GM12878 (cell line): ENCODE results near the gene RAB34. TPM values are rescaled to one million over a fixed set of nuclear protein-coding genes. Genes with fewer than 3 reads are reported as not detected.

Experiments
- ATF2 ChIP-seq: IDR thresholded peaks from 2 replicates; pipeline ENCODE4 v1.6.1; 2012; ENCODE audit warnings: low read length, inconsistent platforms
- BCL11A ChIP-seq: IDR thresholded peaks from 2 replicates; pipeline ENCODE4 v1.6.1; 2011; ENCODE audit warnings: low read depth, low read length
- BCLAF1 ChIP-seq: fragments of 450-650 bp; IDR thresholded peaks from 2 replicates; pipeline ENCODE4 v1.6.1; 2017; ENCODE audit warnings: antibody characterized with exemption, mild to moderate bottlenecking, moderate library complexity
- CREM ChIP-seq: IDR thresholded peaks from 2 replicates; pipeline ENCODE4 v1.6.1; 2014; ENCODE audit warnings: antibody characterized with exemption, low read depth
- EED ChIP-seq: sonication (generic); IDR thresholded peaks from 2 replicates; pipeline ENCODE4 v1.6.1; 2016; ENCODE audit warnings: antibody characterized with exemption, low read depth
- ESRRA ChIP-seq: IDR thresholded peaks from 2 replicates; pipeline ENCODE4 v1.6.1; 2012; ENCODE audit warnings: mild to moderate bottlenecking, low read length, improper control_type of control experiment
- ETV6 ChIP-seq, 2 experiments: fragments of 450-650 bp in 1 of 2; IDR thresholded peaks in 1 of 2; conservative IDR thresholded peaks in 1 of 2; 2 replicates each; pipeline ENCODE4 v1.6.1; 2014; ENCODE audit warnings: antibody characterized with exemption in 1 of 2, borderline replicate concordance in 1 of 2, low read depth in 1 of 2, mild to moderate bottlenecking in 1 of 2, moderate library complexity in 1 of 2
- FOXK2 ChIP-seq: fragments of 450-650 bp; IDR thresholded peaks from 2 replicates; pipeline ENCODE4 v1.6.1; 2017; ENCODE audit warnings: mild to moderate bottlenecking, moderate library complexity
- HSF1 ChIP-seq: fragments of 150-350 bp; IDR thresholded peaks from 2 replicates; pipeline ENCODE4 v1.6.1; 2014; ENCODE audit warnings: mild to moderate bottlenecking, low read depth, low read length
- MEF2B ChIP-seq: fragments of 450-650 bp; IDR thresholded peaks from 2 replicates; pipeline ENCODE4 v1.6.1; 2018; ENCODE audit warnings: mild to moderate bottlenecking, moderate library complexity; ENCODE audit not compliant: partially characterized antibody, poor library complexity, severe bottlenecking
- MTA2 ChIP-seq: fragments of 450-650 bp; IDR thresholded peaks from 2 replicates; pipeline ENCODE4 v1.6.1; 2016; ENCODE audit warnings: low read depth, mild to moderate bottlenecking, moderate library complexity
- MXI1 ChIP-seq: fragments of 150-350 bp; IDR thresholded peaks from 2 replicates; pipeline ENCODE4 v1.6.1; 2011; ENCODE audit warnings: low read depth, mild to moderate bottlenecking, inconsistent platforms, low read length, improper control_type of control experiment
- NFIC ChIP-seq: IDR thresholded peaks from 2 replicates; pipeline ENCODE4 v1.6.1; 2012; ENCODE audit warnings: low read depth, mild to moderate bottlenecking, inconsistent platforms, low read length, moderate library complexity
- NFYA ChIP-seq: IDR thresholded peaks from 2 replicates; pipeline ENCODE4 v1.6.1; 2011; ENCODE audit warnings: low read depth, mild to moderate bottlenecking, low read length, improper control_type of control experiment, borderline replicate concordance
- PAX5 ChIP-seq: IDR thresholded peaks from 2 replicates; pipeline ENCODE4 v1.6.1; 2011; ENCODE audit warnings: low read depth, low read length, borderline replicate concordance
- PAX8 ChIP-seq: fragments of 450-650 bp; IDR thresholded peaks from 2 replicates; pipeline ENCODE4 v1.6.1; 2017; ENCODE audit warnings: mild to moderate bottlenecking, moderate library complexity
- POLR2AphosphoS5 ChIP-seq: IDR thresholded peaks from 2 replicates; pipeline ENCODE4 v1.6.1; 2011; ENCODE audit warnings: mild to moderate bottlenecking, low read length, inconsistent platforms
- RB1 ChIP-seq: fragments of 450-650 bp; formaldehyde crosslinking; IDR thresholded peaks from 2 replicates; pipeline ENCODE4 v1.6.1; 2017; ENCODE audit warnings: mild to moderate bottlenecking, borderline replicate concordance
- SMC3 ChIP-seq: IDR thresholded peaks from 2 replicates; pipeline ENCODE4 v1.6.1; 2011; ENCODE audit warnings: low read length, improper control_type of control experiment, borderline replicate concordance
- SP1 ChIP-seq: IDR thresholded peaks from one replicate; pipeline ENCODE4 v1.6.1; 2011; ENCODE audit warnings: low read depth, low read length
- SUPT20H ChIP-seq: IDR thresholded peaks from 2 replicates; pipeline ENCODE4 v1.6.1; 2011; ENCODE audit warnings: low read depth, mild to moderate bottlenecking, low read length, moderate library complexity, borderline replicate concordance; ENCODE audit not compliant: control insufficient read depth
- TAF1 ChIP-seq: IDR thresholded peaks from 2 replicates; pipeline ENCODE4 v1.6.1; 2011; ENCODE audit warnings: mild to moderate bottlenecking, low read depth, low read length, borderline replicate concordance
- ZNF207 ChIP-seq: fragments of 450-650 bp; IDR thresholded peaks from 2 replicates; pipeline ENCODE4 v1.6.1; 2014; ENCODE audit warnings: antibody characterized with exemption, mild to moderate bottlenecking, borderline replicate concordance
- polyA plus RNA-seq, 11 experiments: library from polyadenylated mRNA; depleted of rRNA in 4 of 11; unstranded in 6 of 11; stranded (reverse) in 5 of 11; fragments of >200 nt; fragmentation: Nextera tagmentation in 4 of 11; fragmentation: Illumina TruSeq in 1 of 11; extraction: Ambion mirVana in 4 of 11; extraction: Trizol in 1 of 11; gene quantifications; 1 replicate in 1 of 11; 2 replicates in 10 of 11; pipeline versions ENCODE4 v1.2.1 to v1.2.3, GENCODE V29; 2011 to 2016; ENCODE audit warnings: inconsistent platforms in 2 of 11, missing spikeins in 2 of 11, low read depth in 1 of 11
- total RNA-seq, 4 experiments: library from RNA; depleted of rRNA in 3 of 4; stranded (reverse); fragments of >200 nt in 3 of 4; fragmentation: Illumina TruSeq in 1 of 4; extraction: Trizol in 1 of 4; gene quantifications; 2 replicates each; pipeline versions ENCODE4 v1.2.1 to v1.2.3, GENCODE V29; 2013 to 2021
- TF ChIP-seq, protein P1 (sequence below): fragments of 450-650 bp; IDR thresholded peaks from 2 replicates; pipeline ENCODE4 v1.6.1; 2014; ENCODE audit warnings: mild to moderate bottlenecking

RAB34 gene
- total and polyA plus RNA-seq, 10 of the 15 experiments (the other 5 are each of a cell fraction or from before 2014, with no cell fraction given), result 0.37 to 46.4 (median 32.8) TPM

DNA sequence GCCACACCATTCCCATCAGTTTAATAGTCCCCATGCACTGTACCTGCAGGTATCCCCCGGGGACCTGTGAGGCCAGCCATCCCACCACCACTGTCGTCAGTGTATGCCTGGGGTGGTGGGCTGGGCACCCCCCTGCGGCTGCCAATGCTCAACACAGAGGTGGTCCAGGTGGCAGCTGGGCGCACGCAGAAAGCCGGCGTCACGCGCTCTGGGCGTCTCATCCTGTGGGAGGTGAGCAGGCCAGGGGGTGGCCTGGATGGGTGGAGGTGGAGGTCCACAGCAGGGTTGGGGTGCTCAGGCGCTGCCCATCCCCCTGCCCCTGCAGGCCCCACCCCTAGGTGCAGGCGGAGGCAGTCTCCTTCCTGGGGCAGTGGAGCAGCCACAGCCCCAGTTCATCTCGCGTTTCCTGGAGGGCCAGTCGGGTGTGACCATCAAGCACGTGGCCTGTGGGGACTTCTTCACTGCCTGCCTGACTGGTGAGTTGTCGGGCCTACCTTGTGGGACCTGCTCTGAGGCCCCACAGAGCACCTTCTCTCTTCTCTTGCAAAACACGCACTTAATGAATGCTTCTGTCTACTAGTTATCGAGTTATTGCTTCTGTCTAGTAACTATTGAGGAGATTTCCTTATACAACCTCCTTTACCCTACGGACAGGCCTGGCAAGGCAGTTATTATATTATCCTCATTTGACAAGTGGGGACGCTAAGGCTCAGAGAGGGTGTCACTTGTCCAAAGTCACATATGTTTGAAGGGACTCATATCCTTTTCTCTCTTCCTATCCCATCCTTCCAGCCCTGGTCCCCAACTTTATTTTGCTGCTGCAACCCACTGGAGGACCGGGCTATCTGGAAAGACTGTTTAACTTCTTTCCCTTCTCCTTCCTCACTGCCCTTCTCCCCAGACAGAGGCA is 20.4 kb upstream of the RAB34 start (continued):
- TF ChIP-seq HSF1 (no peak), TAF1 (peak; percentile 93), SP1 (peak; percentile 68), MXI1 (peak; percentile 93), PAX5 (peak; percentile 99), NFYA (no peak), BCL11A (no peak), RB1 (no peak), ZNF207 (no peak), BCLAF1 (no peak), MEF2B (peak; percentile 39), ATF2 (no peak), EED (no peak; the same call in 1 of the 2 replicates), PAX8 (peak; percentile 77; the same call in 1 of the 2 replicates), ESRRA (no peak), ETV6 (conservative IDR thresholded peaks at IDR 0.05 in 1 of 2, IDR thresholded peaks at IDR 0.05 in 1 of 2; ENCODE audit: borderline replicate concordance in 1 of 2, low read depth in 1 of 2) (peak in 1 of 2 experiments; percentile 37; a peak in 2 of 4 replicates), SUPT20H (no peak), FOXK2 (no peak), SMC3 (peak; percentile 22; the same call in 1 of the 2 replicates), NFIC (no peak), MTA2 (peak; percentile 15; the same call in 1 of the 2 replicates), CREM (no peak), POLR2AphosphoS5 (peak; percentile 95)
- TF ChIP-seq, protein P1, sequence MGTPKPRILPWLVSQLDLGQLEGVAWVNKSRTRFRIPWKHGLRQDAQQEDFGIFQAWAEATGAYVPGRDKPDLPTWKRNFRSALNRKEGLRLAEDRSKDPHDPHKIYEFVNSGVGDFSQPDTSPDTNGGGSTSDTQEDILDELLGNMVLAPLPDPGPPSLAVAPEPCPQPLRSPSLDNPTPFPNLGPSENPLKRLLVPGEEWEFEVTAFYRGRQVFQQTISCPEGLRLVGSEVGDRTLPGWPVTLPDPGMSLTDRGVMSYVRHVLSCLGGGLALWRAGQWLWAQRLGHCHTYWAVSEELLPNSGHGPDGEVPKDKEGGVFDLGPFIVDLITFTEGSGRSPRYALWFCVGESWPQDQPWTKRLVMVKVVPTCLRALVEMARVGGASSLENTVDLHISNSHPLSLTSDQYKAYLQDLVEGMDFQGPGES, result no peak
